ENCODE measurements around the gene GPR108. TPM values are rescaled to one million over a fixed set of nuclear protein-coding genes. Genes with fewer than 3 reads are reported as not detected.

Gene GPR108
- total RNA-seq, 2 experiments from 2014 or later: 63.2 to 88.3 TPM

GRCh38 chr19:6767357-6768235, 30.2 kb upstream of the GPR108 start, which contains the start of gene SH2D3A:
SH2D3A (minus strand) TSS chr19:6767435; CDS start chr19:6763748, 3,687 bp downstream.
- H3K79me2 ChIP-seq (ENCODE audit: insufficient read depth, low read depth, low read length): no peaks in the 10 kb centered on the region
- no TSS peak for BruUV-seq (replicated peaks)
- H3K9me3 ChIP-seq (ENCODE audit: low read length): no peaks in the 10 kb centered on the region
- TF ChIP-seq EZH2phosphoT487 (IDR thresholded peaks at IDR 0.05; ENCODE audit: borderline replicate concordance, low read depth, low read length): no peak
- no peak for TF ChIP-seq CTCF (conservative IDR thresholded peaks at IDR 0.05; ENCODE audit: low read length)
- peak within 1 kb of the TSS; percentile 47 for H3K27ac ChIP-seq (ENCODE audit: low read depth, low read length, poor library complexity, severe bottlenecking)
- H4K20me1 ChIP-seq (ENCODE audit: insufficient read depth, low read length): no peaks in the 10 kb centered on the region
- POLR2A ChIA-PET: interaction anchor here (1.3 kb wide), 1 partner anchor 35 kb away, joined by 3 read pairs; no protein-coding TSS in a partner anchor
- peaks cover 32% of the 10 kb centered on the region for H3K4me1 ChIP-seq (ENCODE audit: insufficient read depth, low read length, poor library complexity, severe bottlenecking)
- peak within 1 kb of the TSS; percentile 76 for H2AFZ ChIP-seq (ENCODE audit: low read length)
- DNase-seq (ENCODE audit: low spot score): peak; percentile 99
- no peaks in the 10 kb centered on the region for H3K9me2 ChIP-seq (ENCODE audit: insufficient read depth, low read length)
- intact Hi-C loops (cut with micrococcal nuclease; ENCODE audit: unreplicated experiment): loop anchor here (1.0 kb wide), 1 partner anchor 29 kb away; no protein-coding TSS in a partner anchor
- CTCF ChIA-PET (ENCODE audit: unreplicated experiment): interaction anchor here (0.8 kb wide), 1 partner anchor 36 kb away, joined by 3 read pairs; no protein-coding TSS in a partner anchor
- H3K4me2 ChIP-seq (ENCODE audit: low read length): peak within 1 kb of the TSS; percentile 84
- H3K4me3 ChIP-seq (ENCODE audit: low read depth, low read length, poor library complexity, severe bottlenecking): peak within 1 kb of the TSS; percentile 75
- H3K36me3 ChIP-seq (ENCODE audit: insufficient read depth, low read length): no peaks in the 10 kb centered on the region

GRCh38 chr19:6767081-6767356, 29.6 kb upstream of the GPR108 start:
- DNase-seq (ENCODE audit: low spot score): peak; percentile 81
- H3K4me2 ChIP-seq (ENCODE audit: low read length): peak overlapping the region; percentile 84
- peak overlapping the region; percentile 76 for H2AFZ ChIP-seq (ENCODE audit: low read length)
- H3K4me3 ChIP-seq (ENCODE audit: low read depth, low read length, poor library complexity, severe bottlenecking): peak overlapping the region; percentile 75
- CTCF ChIA-PET (ENCODE audit: unreplicated experiment): interaction anchor here (0.8 kb wide), 1 partner anchor 37 kb away, joined by 3 read pairs; no protein-coding TSS in a partner anchor
- no TSS peak for BruUV-seq (replicated peaks)
- peaks cover 28% of the 10 kb centered on the region for H3K4me1 ChIP-seq (ENCODE audit: insufficient read depth, low read length, poor library complexity, severe bottlenecking)
- POLR2A ChIA-PET: no interaction called here
- H3K9me2 ChIP-seq (ENCODE audit: insufficient read depth, low read length): no peaks in the 10 kb centered on the region
- H3K27ac ChIP-seq (ENCODE audit: low read depth, low read length, poor library complexity, severe bottlenecking): peak overlapping the region; percentile 47
- no peaks in the 10 kb centered on the region for H4K20me1 ChIP-seq (ENCODE audit: insufficient read depth, low read length)
- H3K9me3 ChIP-seq (ENCODE audit: low read length): no peaks in the 10 kb centered on the region
- TF ChIP-seq EZH2phosphoT487 (IDR thresholded peaks at IDR 0.05; ENCODE audit: borderline replicate concordance, low read depth, low read length) (no peak), CTCF (conservative IDR thresholded peaks at IDR 0.05; ENCODE audit: low read length) (no peak)
- H3K79me2 ChIP-seq (ENCODE audit: insufficient read depth, low read depth, low read length): no peaks in the 10 kb centered on the region
- intact Hi-C loops (cut with micrococcal nuclease; ENCODE audit: unreplicated experiment): loop anchor here (1.0 kb wide), 1 partner anchor 29 kb away; no protein-coding TSS in a partner anchor
- H3K36me3 ChIP-seq (ENCODE audit: insufficient read depth, low read length): no peaks in the 10 kb centered on the region
